GM21423 (cell line): ENCODE measurements around the gene NETO1.

Experiments
- ATAC-seq: cut with Tn5 transposase; IDR thresholded peaks from one replicate; pipeline ENCODE4 v1.9.1; 2021; ENCODE audit warnings: mild to moderate bottlenecking, moderate library complexity; ENCODE audit not compliant: unreplicated experiment

Gene NETO1

DNA sequence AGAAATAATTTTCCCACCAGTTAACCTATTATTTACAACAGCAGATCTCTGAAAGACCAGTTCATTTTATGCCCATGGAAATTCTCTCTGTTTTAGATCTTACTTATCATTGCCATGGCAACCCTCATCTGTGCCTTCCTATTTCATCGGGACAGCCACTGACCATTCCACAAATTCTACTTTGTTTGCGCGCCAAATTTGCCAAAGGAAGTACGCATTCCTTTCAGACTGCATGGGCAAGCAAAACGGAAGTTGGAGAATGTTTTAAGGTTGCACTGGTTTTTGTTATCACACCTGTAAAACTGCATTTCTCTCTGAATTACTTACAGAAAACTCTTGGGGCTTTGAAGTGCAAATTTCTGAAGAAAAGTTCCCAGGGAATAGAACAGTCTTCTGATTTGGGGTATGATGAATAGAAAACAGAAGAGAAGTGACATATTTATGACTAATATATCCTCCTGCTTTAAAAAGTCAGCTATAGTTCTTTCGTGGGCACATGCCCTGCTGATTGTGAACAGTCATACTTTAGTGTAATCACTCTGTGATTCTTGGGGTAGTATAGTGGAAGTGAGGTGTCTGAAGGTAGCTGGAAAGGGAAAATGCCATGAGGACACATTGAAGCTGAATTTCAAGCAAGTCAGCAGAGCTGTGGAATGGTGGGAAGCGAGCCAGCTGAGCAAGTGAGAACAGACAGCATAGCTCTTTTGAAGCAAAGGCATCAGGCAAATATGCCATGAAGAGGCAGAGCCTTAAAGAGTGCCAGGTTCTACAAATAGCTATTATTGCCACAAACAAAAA, 20.9 kb downstream of the NETO1 start:
- ATAC-seq: no peak

GRCh38 chr18:72843743-72844142, 24.0 kb downstream of the NETO1 start:
- no peak for ATAC-seq

DNA sequence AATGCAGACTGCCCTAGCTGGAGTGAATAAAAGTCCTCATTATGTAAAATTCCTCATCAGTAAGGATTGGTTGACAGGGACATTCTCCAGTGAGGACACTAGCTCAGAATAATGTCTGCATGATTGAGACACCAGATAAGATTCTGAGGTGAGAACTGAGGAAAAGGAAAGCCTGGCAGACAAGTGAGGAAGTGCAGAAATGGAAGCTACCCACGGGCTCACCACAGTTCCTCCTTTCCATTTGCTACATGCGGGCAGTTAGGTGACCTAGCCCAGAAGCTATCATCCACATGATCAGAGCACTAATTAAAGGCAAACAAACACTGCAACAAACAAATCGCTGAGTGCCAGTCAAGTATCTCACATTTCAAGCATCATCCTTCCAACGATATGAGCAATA, 27.7 kb downstream of the NETO1 start:
- no peak for ATAC-seq

GRCh38 chr18:72834731-72835130, 33.1 kb downstream of the NETO1 start:
- ATAC-seq: no peak

- no peak for ATAC-seq
These were observed 34.3 kb downstream of the NETO1 start for GRCh38 chr18:72833471-72833870.

GRCh38 chr18:72830109-72830508, 37.7 kb downstream of the NETO1 start:
- ATAC-seq: peak; percentile 44

GRCh38 chr18:72828601-72829000, 39.2 kb downstream of the NETO1 start:
- ATAC-seq: no peak

DNA sequence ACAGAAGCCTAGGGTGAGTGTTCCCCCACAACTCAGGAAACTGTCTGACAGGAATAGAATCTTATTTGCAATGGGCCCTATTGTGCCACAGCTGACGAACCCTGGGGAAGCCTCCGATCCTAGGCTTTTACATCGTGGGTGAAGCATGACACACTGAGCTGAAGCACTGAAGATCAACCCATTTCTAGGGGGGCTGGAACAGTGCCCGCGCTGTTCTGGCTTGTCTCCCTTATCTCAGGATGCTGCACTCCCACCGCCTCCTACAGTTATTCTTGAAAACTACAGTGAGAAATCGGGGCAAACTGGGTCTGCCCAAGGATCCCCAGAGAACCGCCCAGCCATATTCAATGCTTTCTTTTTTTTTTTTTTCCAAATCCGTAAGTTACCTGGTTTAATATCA, 41.1 kb downstream of the NETO1 start:
- no peak for ATAC-seq

DNA sequence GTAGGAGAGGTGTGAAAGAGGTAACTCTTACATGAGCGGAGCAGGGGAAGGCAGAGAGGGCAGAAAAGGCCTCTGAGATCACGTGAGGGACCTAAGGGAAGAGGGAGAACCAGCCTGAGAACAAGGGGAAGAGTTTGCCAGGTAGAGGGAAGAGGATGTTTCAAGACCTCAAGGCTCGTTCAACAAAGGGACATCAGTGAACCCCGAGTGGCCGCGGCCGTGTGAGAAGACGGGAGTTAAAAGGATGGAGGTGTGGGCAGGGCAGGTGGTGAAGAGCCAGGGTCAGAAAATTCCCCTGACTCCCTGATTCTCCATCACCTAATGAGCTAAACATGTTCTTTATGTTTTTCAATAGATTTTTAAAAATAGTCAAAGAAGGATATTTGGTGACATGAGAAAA, 44.4 kb downstream of the NETO1 start:
- no peak for ATAC-seq

DNA sequence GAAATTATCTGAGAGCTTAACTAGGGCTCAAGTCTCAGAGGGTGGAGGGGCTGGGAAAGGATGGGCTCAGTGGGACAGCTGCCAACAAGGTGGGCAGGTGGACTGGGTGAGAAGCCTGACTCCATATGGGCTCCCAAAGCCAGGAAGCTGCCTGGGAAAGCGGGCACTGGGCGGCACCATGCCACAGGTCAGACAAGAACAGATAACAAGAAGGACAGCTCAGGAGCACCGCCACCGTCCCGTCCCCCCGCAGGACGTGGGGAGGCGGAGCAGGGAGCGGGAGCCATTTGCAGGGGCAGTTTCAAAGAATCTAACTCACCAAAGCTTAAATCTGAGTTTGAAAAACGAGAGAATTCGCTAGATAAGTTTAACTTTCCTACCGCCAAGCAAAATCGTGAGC, 45.6 kb downstream of the NETO1 start:
- no peak for ATAC-seq

GRCh38 chr18:72820571-72820970, 47.2 kb downstream of the NETO1 start:
- no peak for ATAC-seq

GRCh38 chr18:72819050-72819449, 48.7 kb downstream of the NETO1 start:
- no peak for ATAC-seq

- ATAC-seq: peak; percentile 48
These were observed 56.7 kb downstream of the NETO1 start for GRCh38 chr18:72811047-72811446.

GRCh38 chr18:72808680-72809079, 59.1 kb downstream of the NETO1 start:
- ATAC-seq: no peak

GRCh38 chr18:72799106-72799505, 68.7 kb downstream of the NETO1 start:
- ATAC-seq: no peak

DNA sequence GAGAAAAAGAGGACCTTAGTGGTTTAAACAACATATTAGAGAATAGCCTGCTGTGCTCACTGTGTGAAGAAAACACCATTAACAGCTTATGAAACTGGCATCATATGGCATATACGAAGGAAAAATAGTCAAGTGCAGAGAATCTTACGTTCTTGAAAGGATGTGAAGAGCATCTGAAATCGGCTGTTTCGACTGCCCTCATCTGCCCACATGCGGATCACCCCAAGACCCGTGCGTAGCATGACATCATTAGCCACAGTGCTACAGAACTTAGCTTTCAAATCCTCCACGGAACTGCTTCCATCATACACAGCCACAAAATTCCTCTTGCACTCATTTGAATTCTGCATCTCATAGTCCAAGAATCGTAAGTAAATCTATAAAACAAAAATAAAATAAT, 84.3 kb downstream of the NETO1 start:
- ATAC-seq: no peak

DNA sequence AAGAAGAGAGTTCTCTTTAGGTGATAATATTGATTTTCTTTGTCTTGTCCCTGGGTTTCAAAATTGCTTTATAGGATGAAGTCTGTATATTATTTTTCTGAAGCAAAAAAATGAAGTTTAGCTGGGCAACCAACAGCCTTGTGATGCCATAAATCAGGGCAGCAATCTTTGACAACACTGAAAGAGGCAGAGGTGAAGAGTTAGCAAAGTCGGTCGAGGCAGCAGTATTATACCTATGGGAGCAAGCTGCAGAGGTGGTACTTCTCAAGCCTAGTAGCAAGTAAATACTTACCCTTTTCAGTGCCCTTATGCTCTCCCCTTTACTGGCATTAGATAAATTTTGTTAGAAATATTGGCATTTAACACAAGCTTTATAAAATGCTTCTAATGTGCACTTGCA, 92.9 kb downstream of the NETO1 start:
- ATAC-seq: no peak

- ATAC-seq: no peak
These were observed 94.9 kb downstream of the NETO1 start for GRCh38 chr18:72772916-72773315.

- ATAC-seq: no peak
These were observed 99.0 kb downstream of the NETO1 start for GRCh38 chr18:72768681-72769229.

DNA sequence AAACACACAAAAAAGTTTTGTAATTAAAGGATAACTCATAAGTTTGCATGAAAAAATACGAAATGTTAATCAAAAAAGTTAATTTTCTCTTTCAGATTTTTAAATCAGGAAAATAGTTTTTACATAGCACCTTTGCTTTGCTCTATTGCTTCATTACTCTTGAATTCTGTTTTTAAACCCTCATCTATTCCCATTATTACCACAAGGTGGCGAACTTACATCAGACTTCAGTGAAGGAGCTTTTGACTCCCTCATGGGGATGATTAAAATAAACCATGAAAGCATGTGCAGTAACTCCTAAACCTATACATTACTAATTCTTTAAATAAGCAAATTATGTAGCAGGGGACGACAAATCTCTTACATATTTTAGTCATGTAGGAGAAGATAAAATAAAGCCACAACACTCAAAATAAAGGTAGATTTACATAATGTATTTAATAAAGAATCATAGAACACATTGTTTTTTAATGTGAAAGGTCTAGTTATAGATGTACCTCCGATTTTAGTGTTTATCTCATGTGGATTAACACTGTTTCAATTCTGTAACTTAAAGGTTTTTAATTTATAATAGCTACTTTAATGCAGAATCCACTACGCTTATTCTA, 105.2 kb downstream of the NETO1 start:
- peak; percentile 83 for ATAC-seq

- ATAC-seq: no peak
These were observed 115.6 kb downstream of the NETO1 start for GRCh38 chr18:72752220-72752619.

GRCh38 chr18:72742002-72742401, 125.8 kb downstream of the NETO1 start:
- ATAC-seq: no peak
